Ovary (tissue), 9 donors: Measurements from ENCODE around the gene SLX4IP. TPM values are rescaled to one million over a fixed set of nuclear protein-coding genes. Genes with fewer than 3 reads are reported as not detected.

Experiments
- DNase-seq, 5 donors: peaks; one replicate each; pipeline ENCODE4 v3.0.0-alpha.2; 2019 to 2020
- H3K27ac ChIP-seq, 2 donors: fragments of 200-600 bp; one replicate each; pipeline versions ENCODE4 v1.5.1 to v1.8.0; 2019 to 2022
- H3K27me3 ChIP-seq: fragments of 200-600 bp; one replicate; pipeline ENCODE4 v1.8.0; 2022
- H3K36me3 ChIP-seq: fragments of 200-600 bp; sonication (generic); one replicate; pipeline ENCODE4 v1.5.1; 2019
- H3K4me1 ChIP-seq: one replicate; pipeline ENCODE4 v1.8.1; 2013; ENCODE audit warnings: mild to moderate bottlenecking, moderate library complexity; ENCODE audit not compliant: insufficient read depth
- H3K4me3 ChIP-seq: fragments of 200-600 bp; sonication (generic); one replicate; pipeline ENCODE4 v1.5.1; 2017
- H3K9me3 ChIP-seq, 2 donors: fragments of 200-600 bp in 1 of 2; sonication (generic) in 1 of 2; one replicate each; pipeline versions ENCODE4 v1.5.1 to v1.8.1; 2013 to 2019; ENCODE audit warnings: mild to moderate bottlenecking in 1 of 2, moderate library complexity in 1 of 2
- EP300 ChIP-seq: sonication (generic); formaldehyde crosslinking; IDR thresholded peaks from one replicate; pipeline ENCODE4 v1.6.1; 2017; ENCODE audit warnings: antibody characterized with exemption
- POLR2A ChIP-seq: fragments of 450-650 bp; IDR thresholded peaks from one replicate; pipeline ENCODE4 v1.6.1; 2017; ENCODE audit warnings: antibody characterized with exemption, mild to moderate bottlenecking, moderate library complexity
- WGBS, 3 donors: extraction: QIAGEN DNeasy Blood & Tissue Kit in 1 of 3; methylation state at CpG; one replicate each; pipeline versions ENCODE4 v1.1.5 to v1.1.7; 2013 to 2017; 5-methylcytosine and 5-hydroxymethylcytosine counted together
- intact Hi-C, 4 donors: fragments of 100-400 bp; cut with DNase I; formaldehyde crosslinking; loops; one replicate each; pipeline versions ENCODE4 v1.11.0 to v1.15.1; 2022 to 2023
- polyA plus RNA-seq, 2 donors: library from polyadenylated mRNA; stranded (reverse); fragments of 200-250 nt in 1 of 2; fragments of 350-450 nt in 1 of 2; fragmentation: Illumina TruSeq in 1 of 2; extraction: RNeasy Lipid Tissue Mini Kit (QIAGEN cat#74804) in 1 of 2; gene quantifications; one replicate each; pipeline ENCODE4 v1.2.3, GENCODE V29; 2013 to 2014
- total RNA-seq, 7 donors: library from RNA; depleted of rRNA in 2 of 7; stranded (reverse); fragments of >200 nt in 2 of 7; fragmentation: NEBNext Ultra II Directional in 3 of 7; extraction: Animal tissue kit (Norgen Biotek cat#: 25700) in 3 of 7; gene quantifications; one replicate each; pipeline versions ENCODE4 v1.1.0 to v1.2.4, GENCODE V29; 2016 to 2023
- TF ChIP-seq, protein P1 (sequence below), 3 donors: fragments of 450-650 bp in 2 of 3; fragments of 200-600 bp in 1 of 3; IDR thresholded peaks; one replicate each; pipeline versions ENCODE4 v1.5.1 to v1.8.0; 2016 to 2022; ENCODE audit warnings: antibody characterized with exemption in 3 of 3, mild to moderate bottlenecking in 1 of 3
- donor health status: DM: no; HTN: no; CAD: no; lungs with moderate emphysema.
- donor health status: DM: no; HTN: no; CAD: no.
- donor health status: Bipolar disorder and iron deficiency.
- donor health status: DM: yes; HTN: yes; CAD: no.
- donor health status: DM: no; HTN: no; CAD: no.
- donor health status: DM: yes; HTN: yes; CAD: no.

Gene SLX4IP
- total and polyA plus RNA-seq, 9 donors = 0.98 to 5.1 (median 2.8) TPM

DNA sequence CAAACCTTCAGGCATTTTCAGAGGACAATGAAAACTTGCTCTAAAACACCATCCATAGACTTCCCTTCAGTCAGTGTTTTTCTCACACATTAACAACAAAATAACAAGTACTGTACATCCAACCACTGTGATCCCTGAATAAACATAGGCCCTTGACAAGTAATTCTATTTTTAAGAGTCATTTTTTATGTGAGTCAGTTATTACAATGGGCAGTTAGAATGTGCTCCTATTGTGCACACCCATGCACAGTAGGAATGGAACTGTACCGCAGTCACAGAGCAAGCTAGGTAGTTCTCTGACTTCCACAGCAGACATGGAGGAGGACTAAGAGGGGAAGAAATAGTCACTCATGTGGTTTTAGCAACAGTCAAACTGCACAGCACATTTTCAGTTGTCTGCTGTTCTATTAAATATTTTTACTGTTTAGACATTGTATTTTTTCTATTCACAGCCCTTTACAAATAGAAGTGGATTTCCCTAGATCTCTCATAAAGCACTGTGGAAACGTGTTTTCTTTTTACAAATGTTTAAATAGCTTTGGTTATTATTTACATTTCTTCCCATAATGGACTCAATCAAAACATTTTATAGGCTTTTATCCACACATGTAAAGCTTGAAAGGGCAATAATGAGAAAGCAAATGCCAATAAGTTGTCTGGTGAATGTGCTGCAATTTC, 138.3 kb downstream of the SLX4IP start:
- intact Hi-C loops = no loop called here
- no peak overlapping the region for H3K4me3 ChIP-seq
- TF ChIP-seq, protein P1, sequence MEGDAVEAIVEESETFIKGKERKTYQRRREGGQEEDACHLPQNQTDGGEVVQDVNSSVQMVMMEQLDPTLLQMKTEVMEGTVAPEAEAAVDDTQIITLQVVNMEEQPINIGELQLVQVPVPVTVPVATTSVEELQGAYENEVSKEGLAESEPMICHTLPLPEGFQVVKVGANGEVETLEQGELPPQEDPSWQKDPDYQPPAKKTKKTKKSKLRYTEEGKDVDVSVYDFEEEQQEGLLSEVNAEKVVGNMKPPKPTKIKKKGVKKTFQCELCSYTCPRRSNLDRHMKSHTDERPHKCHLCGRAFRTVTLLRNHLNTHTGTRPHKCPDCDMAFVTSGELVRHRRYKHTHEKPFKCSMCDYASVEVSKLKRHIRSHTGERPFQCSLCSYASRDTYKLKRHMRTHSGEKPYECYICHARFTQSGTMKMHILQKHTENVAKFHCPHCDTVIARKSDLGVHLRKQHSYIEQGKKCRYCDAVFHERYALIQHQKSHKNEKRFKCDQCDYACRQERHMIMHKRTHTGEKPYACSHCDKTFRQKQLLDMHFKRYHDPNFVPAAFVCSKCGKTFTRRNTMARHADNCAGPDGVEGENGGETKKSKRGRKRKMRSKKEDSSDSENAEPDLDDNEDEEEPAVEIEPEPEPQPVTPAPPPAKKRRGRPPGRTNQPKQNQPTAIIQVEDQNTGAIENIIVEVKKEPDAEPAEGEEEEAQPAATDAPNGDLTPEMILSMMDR (IDR thresholded peaks at IDR 0.05) = no peak
- TF ChIP-seq POLR2A = no peak
- TF ChIP-seq EP300 = no peak

DNA sequence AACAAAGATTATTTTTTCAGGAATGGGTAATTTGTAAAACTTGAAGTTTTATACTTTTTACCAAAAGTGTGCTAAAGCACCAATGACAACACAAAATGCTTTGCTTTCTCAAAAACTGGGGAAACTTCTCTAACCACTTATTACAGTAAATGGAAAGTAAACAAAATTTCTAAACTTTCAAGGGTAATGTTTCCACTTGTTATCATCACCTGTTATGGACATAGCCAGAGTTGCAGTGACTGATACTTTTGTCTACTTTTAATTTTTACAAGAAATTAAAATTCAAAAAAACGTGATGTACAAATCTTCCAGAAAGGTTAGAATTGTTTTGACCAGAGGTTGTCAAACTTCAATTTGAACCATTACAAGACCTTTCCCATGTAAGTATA, 138.8 kb downstream of the SLX4IP start:
- intact Hi-C loops = no loop called here
- H3K4me1 ChIP-seq = no peaks in the 10 kb centered on the region

More for the DNA sequence above, 138.3 kb downstream of the SLX4IP start:
- Histone ChIP-seq H3K36me3 (no peaks in the 10 kb centered on the region), H3K4me1 (no peaks in the 10 kb centered on the region), H3K27ac (no peak overlapping the region), H3K27me3 (no peaks in the 10 kb centered on the region), H3K9me3 (no peaks in the 10 kb centered on the region)
- WGBS, 3 donors = 65 to 79% (median 72%) methylated on average over 2 of the region's 2 CpGs
- no peak for DNase-seq

GRCh38 chr20:10576411-10577090, 141.4 kb downstream of the SLX4IP start:
- intact Hi-C loops = no loop called here
- H3K4me3 ChIP-seq = no peak overlapping the region
- H3K4me1 ChIP-seq = no peaks in the 10 kb centered on the region
- DNase-seq = no peak
- no peaks in the 10 kb centered on the region for H3K36me3 ChIP-seq
- no peak overlapping the region for H3K27ac ChIP-seq
- no peaks in the 10 kb centered on the region for H3K9me3 ChIP-seq
- H3K27me3 ChIP-seq = no peaks in the 10 kb centered on the region
- 25 to 28% (median 26%) methylated on average over 3 of the region's 3 CpGs for WGBS, 3 donors
- TF ChIP-seq, protein P1 (IDR thresholded peaks at IDR 0.05) = no peak

More for the DNA sequence above, 138.8 kb downstream of the SLX4IP start:
- Histone ChIP-seq H3K4me3 (no peak overlapping the region), H3K27ac (no peak overlapping the region), H3K9me3 (no peaks in the 10 kb centered on the region), H3K36me3 (no peaks in the 10 kb centered on the region), H3K27me3 (no peaks in the 10 kb centered on the region)
- TF ChIP-seq, protein P1 (IDR thresholded peaks at IDR 0.05) = no peak
- TF ChIP-seq EP300 (no peak), POLR2A (no peak)
- DNase-seq = no peak
- WGBS, 3 donors = 64 to 72% (median 67%) methylated on average over 1 of the region's 1 CpG

DNA sequence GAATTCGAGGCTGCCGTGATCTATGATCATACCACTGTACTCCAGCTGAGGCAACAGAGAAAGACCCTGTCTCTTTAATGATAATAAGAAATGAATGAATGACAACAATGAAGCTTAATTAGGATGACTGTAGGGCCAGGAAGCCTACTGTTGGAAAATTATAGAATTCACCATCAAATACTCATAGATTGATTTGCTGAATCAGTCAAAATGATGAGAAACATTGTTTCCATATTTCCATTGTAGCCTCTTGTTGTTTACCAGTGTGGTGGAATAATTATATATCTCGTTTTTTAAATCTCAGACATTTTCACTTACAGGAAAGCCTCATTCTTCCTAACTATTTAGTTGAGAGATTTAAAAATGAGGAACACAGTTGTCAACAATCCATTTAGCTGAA, 142.5 kb downstream of the SLX4IP start:
- H3K4me1 ChIP-seq = no peaks in the 10 kb centered on the region
- no peaks in the 10 kb centered on the region for H3K27me3 ChIP-seq
- intact Hi-C loops = no loop called here
- no peak for DNase-seq
- H3K27ac ChIP-seq = no peak overlapping the region
- no peaks in the 10 kb centered on the region for H3K36me3 ChIP-seq
- no peak overlapping the region for H3K4me3 ChIP-seq
- 90 to 94% (median 90%) methylated on average over 3 of the region's 3 CpGs for WGBS, 3 donors
- no peaks in the 10 kb centered on the region for H3K9me3 ChIP-seq
- TF ChIP-seq EP300 (no peak), POLR2A (no peak)
- TF ChIP-seq, protein P1 (IDR thresholded peaks at IDR 0.05) = no peak
